GM21515 (cell line): ENCODE measurements around the gene UEVLD.

Experiments
- ATAC-seq: cut with Tn5 transposase; IDR thresholded peaks from one replicate; pipeline ENCODE4 v1.9.1; 2021; ENCODE audit not compliant: unreplicated experiment

The UEVLD gene

GRCh38 chr11:18502352-18502751, 86.2 kb downstream of the UEVLD start:
- ATAC-seq = no peak

GRCh38 chr11:18501629-18502028, 86.9 kb downstream of the UEVLD start:
- no peak for ATAC-seq

- ATAC-seq = no peak
These were observed 90.5 kb downstream of the UEVLD start for GRCh38 chr11:18498039-18498438.

GRCh38 chr11:18495703-18496102, 92.8 kb downstream of the UEVLD start:
- ATAC-seq = no peak

- no peak for ATAC-seq
These were observed 93.3 kb downstream of the UEVLD start for GRCh38 chr11:18495271-18495670.

GRCh38 chr11:18493310-18493709, 95.2 kb downstream of the UEVLD start:
- ATAC-seq = no peak

- no peak for ATAC-seq
These were observed 95.6 kb downstream of the UEVLD start for GRCh38 chr11:18492888-18493287.

- ATAC-seq = no peak
These were observed 96.6 kb downstream of the UEVLD start for GRCh38 chr11:18491924-18492323.

- no peak for ATAC-seq
These were observed 97.6 kb downstream of the UEVLD start for GRCh38 chr11:18490736-18491485.

- no peak for ATAC-seq
These were observed 98.2 kb downstream of the UEVLD start for GRCh38 chr11:18490319-18490718.

GRCh38 chr11:18485913-18486528, 102.5 kb downstream of the UEVLD start:
- ATAC-seq = no peak
